Occipital lobe (tissue), 2 donors: ENCODE measurements around the gene PWP2. TPM values are rescaled to one million over a fixed set of nuclear protein-coding genes. Genes with fewer than 3 reads are reported as not detected.
"Not testable (repeated sequence)": the region's sequence is repeated elsewhere in the genome, so short reads cannot be mapped to it uniquely, and the experiment has no call there.

ENCODE experiments used
- DNase-seq: peaks from one replicate; lab custom pipeline; 2025; lab: John Stamatoyannopoulos, UW
- total RNA-seq: library from RNA; depleted of rRNA; stranded (reverse); fragments of >200 nt; gene quantifications from one replicate; pipeline ENCODE4 v1.2.3, GENCODE V29; 2014

Gene PWP2
- total RNA-seq, 1 donor from 2014 or later, result 16.5 TPM

- no peak for DNase-seq
These were observed 24.4 kb upstream of the PWP2 start for GRCh38 chr21:44082648-44083440.

GRCh38 chr21:44083631-44084291, 23.4 kb upstream of the PWP2 start:
- DNase-seq, result no peak

GRCh38 chr21:44084496-44085241, 22.5 kb upstream of the PWP2 start:
- no peak for DNase-seq

- DNase-seq, result peak; percentile 69
These were observed 21.5 kb upstream of the PWP2 start for GRCh38 chr21:44085491-44086321.

DNA sequence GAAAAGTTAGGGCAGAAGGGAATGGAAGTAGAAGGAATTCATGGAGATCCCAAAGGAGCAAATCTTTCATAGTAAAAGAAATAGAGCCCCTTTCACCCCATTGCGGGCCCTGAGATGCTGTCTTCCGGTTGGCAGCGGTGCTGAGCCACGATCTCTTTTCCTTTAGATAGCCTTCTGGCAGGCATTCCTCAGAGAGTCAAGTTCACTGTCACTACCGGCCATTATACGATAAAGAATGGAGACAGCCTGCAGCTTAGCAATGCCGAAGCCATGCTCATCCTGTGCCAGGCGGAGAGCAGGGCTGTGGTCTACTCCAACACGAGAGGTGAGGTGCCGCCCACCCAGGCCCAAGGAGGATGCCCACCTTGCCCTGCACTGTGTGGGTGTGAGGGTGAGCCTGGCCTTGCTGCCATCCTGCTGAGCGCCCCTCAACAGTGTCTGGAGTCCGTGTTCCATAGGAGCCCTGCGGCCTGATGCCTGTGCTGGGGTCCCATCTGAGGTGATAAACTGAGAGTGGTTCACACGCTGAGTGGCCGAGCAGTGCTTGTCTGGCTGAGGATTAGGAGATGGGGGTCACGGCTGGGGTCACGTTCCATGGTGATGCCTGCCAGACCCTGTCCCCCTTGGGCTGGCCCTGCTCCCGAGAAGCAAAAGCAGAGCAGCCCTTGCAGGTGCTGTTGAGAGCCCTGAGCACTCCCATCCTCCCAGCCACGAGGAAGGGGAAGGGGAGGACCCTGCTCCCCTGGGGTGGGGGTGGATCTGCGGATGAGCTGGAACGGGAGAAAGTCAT, 20.4 kb upstream of the PWP2 start:
- no peak for DNase-seq

GRCh38 chr21:44087426-44088400, 19.5 kb upstream of the PWP2 start:
- DNase-seq, result no peak

- no peak for DNase-seq
These were observed 18.8 kb upstream of the PWP2 start for GRCh38 chr21:44088401-44088780.

DNA sequence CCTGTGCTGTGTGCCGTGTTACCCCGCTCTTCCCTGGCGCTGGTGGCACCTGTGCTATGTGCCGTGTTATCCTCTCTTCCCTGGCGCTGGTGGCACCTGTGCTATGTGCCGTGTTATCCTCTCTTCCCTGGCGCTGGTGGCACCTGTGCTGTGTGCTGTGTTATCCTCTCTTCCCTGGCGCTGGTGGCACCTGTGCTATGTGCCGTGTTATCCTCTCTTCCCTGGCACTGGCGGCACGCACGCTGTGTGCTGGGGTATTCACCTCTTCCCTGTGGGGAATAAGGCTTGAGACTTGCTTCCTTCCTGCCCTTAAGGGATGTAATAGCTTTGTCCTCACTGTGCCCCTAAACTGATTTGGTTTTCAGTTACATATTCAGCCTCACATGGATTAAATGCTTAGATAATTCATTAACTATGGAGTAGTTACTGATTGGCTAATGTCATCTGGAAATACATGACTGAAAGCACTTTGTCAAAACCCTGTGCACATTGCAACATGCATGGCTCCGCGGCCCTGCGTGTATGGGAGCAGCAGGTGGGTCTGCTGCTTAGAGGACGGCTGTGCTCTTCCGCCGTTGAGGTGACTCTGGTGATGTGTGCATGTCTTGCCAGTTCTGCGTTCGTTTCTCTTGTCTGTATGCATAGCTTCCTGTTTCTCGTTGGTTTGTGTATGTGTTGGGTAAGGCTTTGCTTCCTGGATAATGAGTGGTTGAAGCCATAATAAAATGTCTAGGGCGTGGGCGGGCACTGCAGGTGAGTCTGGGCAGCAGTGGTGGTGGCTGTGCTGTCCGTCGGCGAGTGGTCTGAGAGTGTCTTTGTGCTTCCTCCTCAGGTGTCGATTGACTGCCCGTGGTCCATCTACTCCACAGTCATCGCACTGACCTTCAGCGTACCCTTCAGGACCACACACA, 17.9 kb upstream of the PWP2 start:
- no peak for DNase-seq

GRCh38 chr21:44090325-44090724, 16.9 kb upstream of the PWP2 start:
- DNase-seq, result no peak

- DNase-seq, result no peak
These were observed 15.0 kb upstream of the PWP2 start for GRCh38 chr21:44092211-44092610.

GRCh38 chr21:44093761-44094160, 13.4 kb upstream of the PWP2 start:
- DNase-seq, result no peak

DNA sequence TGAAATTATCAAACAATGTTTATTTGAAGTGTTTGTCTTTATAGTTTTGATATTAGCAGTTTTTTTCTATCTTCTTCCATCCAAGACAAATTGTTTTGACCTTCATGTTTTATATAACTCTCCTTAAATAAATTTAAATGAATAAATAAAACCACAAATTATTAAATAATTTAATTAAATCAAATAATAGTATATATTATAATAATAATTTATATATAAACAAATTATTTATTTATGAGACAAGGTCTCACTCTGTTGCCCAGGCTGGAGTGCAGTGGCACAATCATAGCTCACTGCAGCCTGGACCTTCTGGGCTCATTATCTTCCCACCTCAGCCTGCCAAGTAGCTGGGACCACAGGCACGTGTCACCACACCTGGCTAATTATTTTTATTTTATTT, 12.4 kb upstream of the PWP2 start:
- DNase-seq, result no peak

- not testable (repeated sequence) for DNase-seq
These were observed 8.7 kb upstream of the PWP2 start for GRCh38 chr21:44098507-44098906.

GRCh38 chr21:44098964-44099363, 8.2 kb upstream of the PWP2 start:
- DNase-seq, result not testable (repeated sequence)

DNA sequence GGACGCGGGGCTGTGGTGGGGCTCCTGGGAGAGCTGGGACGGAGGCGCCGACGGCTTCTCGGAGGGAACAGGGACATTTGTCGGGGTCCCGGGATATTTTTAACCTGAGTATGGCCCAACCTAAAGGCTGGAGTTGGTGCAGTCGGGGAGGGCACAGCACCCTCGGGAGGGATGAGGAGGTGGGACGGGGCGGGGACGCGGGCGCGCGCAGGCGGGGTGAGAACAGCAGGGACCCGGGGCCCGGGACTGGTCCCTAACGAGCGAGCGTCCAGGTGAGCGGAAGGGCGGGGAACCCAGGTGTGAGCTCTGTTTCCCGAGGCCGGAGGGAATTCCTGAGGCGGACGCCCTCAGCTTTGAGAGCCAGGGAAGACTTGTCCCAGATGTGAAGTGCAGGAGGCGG, 390 bp downstream of the PWP2 start:
- DNase-seq, result not testable (repeated sequence)

DNA sequence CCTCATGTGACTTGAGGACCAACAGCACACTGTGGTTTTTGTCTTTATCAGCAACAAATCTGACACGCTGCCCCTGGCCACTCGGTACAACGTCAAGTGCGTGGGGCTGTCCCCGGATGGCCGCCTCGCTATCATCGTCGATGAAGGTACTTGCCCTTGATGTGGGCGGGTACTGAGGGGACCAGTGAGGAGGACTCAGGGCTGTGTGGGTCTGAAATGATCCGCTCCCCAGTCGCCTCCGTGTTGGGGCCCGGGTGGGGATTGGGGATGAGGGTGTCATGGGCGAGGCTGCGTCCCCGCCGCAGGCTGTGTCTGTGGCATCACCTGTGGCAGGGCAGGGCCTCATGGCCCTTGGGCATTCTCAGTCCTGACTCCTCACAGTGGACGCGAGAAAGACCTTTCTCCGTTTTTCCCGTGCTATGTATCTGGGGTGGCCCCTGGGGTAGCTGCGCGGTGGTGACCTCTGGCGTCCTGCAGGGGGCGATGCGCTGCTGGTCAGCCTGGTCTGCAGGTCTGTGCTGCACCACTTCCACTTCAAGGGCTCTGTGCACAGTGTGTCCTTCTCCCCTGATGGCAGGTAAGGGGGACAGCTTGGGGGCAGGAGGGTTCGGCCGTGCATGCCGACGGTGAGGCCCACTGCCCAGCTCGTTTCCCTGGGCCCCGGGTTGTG, 6.6 kb downstream of the PWP2 start:
- DNase-seq, result not testable (repeated sequence)

- not testable (repeated sequence) for DNase-seq
These were observed 14.9 kb downstream of the PWP2 start for GRCh38 chr21:44122131-44122530.

- DNase-seq, result not testable (repeated sequence)
These were observed 20.6 kb downstream of the PWP2 start for GRCh38 chr21:44127827-44128226.
